H1 (cell line): ENCODE results near the gene PRXL2B. TPM values are rescaled to one million over a fixed set of nuclear protein-coding genes. Genes with fewer than 3 reads are reported as not detected.

Experiments used
- POU5F1 ChIP-seq: IDR thresholded peaks from 2 replicates; pipeline ENCODE4 v1.6.1; 2011; ENCODE audit warnings: low read depth, mild to moderate bottlenecking, low read length, moderate library complexity
- SUZ12 ChIP-seq: fragments of 200-600 bp; sonication (generic); IDR thresholded peaks from 2 replicates; pipeline ENCODE4 v1.6.1; 2012; ENCODE audit warnings: mild to moderate bottlenecking, inconsistent platforms, low read length, moderate library complexity, mixed read lengths
- TCF12 ChIP-seq: IDR thresholded peaks from 2 replicates; pipeline ENCODE4 v1.6.1; 2011; ENCODE audit warnings: low read depth, mild to moderate bottlenecking, low read length
- polyA plus RNA-seq, 7 experiments: library from polyadenylated mRNA; depleted of rRNA in 3 of 7; stranded (reverse) in 5 of 7; unstranded in 2 of 7; fragments of >200 nt in 5 of 7; fragments of 200-250 nt in 2 of 7; gene quantifications; 1 replicate in 5 of 7; 2 replicates in 1 of 7; 4 replicates in 1 of 7; pipeline versions ENCODE4 v1.2.1 to v1.2.3, GENCODE V29; 2011 to 2013; ENCODE audit warnings: missing spikeins in 2 of 7, mixed read lengths in 2 of 7
- total RNA-seq: library from RNA; stranded (reverse); fragmentation: NEBNext Ultra II Directional; extraction: Animal tissue kit (Norgen Biotek cat#: 25700); gene quantifications from 2 replicates; pipeline ENCODE4 v1.2.1, GENCODE V29; 2021
- TF ChIP-seq, protein P1 (sequence below): IDR thresholded peaks from 2 replicates; pipeline ENCODE4 v1.6.1; 2011; ENCODE audit warnings: low read depth, mild to moderate bottlenecking, low read length; ENCODE audit not compliant: insufficient read depth

The PRXL2B gene
- total and polyA plus RNA-seq, 2 of the 8 experiments (the other 6 are each of a cell fraction or from before 2014, with no cell fraction given), result 35.3 to 46.0 TPM

GRCh38 chr1:2587860-2588571 is 1.4 kb downstream of the PRXL2B start (continued):
- TF ChIP-seq, protein P1, sequence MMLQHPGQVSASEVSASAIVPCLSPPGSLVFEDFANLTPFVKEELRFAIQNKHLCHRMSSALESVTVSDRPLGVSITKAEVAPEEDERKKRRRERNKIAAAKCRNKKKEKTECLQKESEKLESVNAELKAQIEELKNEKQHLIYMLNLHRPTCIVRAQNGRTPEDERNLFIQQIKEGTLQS, result no peak
- TF ChIP-seq POU5F1, result no peak
- no peak for TF ChIP-seq SUZ12
- TF ChIP-seq TCF12, result no peak
